ENCODE results near the gene PRPF18.

Gene PRPF18

DNA sequence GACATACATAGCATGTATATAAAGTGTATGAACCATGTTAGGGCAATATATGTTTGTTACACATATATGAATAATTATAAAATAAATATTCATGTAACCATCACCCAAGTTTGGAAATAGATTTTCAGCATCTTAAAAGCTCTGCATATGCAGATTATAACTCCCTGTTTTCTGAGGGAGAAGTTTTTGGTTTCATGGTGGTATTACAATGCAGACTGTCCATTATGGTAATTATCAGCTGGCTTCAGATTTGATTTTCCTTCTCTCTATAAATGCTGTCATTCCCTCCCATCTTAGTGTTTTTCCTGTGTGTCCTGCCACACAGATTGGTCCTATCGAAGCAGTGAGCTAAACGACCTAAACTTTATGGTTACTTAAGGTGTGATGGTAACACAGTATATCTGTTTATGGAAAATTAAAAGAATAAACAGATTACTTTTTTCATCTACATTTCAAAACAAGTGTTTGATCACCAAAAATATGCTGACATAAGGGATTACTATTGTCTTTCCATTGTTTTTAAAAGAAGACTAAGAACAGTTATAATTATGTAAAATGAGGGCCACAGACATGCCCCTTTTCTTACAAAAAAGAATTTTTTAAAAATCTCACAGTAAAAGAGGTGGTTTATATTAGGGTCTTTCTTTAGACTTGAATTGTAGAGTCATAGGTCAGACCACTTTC, 17.7 kb downstream of the PRPF18 start:
- no peak for DNase-seq (ENCODE audit: low spot score)

DNA sequence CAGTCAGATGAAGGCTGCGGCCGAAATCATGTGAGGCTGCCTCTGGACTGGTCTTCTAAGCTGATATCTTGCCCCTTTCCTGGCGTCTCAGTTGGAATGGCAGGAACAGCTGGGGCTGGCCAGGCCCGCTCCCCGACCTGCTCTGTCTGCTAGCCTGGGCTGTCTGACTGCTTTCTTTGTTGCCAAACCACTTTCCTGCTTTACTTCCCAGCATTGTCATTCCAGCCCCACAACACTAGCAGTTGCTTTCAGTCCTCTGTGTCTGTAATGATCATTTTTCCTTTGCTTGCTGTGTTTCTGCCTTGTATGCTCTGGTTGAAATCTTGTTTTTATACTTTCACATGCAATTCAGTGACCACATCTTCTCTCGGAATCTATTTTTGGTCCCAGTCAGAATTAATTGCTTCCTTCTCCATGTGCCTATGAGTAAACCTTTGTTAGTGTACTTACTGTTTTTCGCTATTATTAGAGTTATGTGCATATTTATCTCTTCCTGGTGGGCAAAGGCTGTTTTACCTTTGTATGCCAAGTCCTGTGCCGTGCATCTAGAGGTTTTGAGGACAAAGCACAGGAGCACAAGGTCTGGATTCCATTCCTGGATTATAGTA, 21.6 kb downstream of the PRPF18 start:
- DNase-seq (ENCODE audit: low spot score) = no peak

- no peak for DNase-seq (ENCODE audit: low spot score)
Observed at GRCh38 chr10:13612654-13613373, 26.0 kb downstream of the PRPF18 start.

DNA sequence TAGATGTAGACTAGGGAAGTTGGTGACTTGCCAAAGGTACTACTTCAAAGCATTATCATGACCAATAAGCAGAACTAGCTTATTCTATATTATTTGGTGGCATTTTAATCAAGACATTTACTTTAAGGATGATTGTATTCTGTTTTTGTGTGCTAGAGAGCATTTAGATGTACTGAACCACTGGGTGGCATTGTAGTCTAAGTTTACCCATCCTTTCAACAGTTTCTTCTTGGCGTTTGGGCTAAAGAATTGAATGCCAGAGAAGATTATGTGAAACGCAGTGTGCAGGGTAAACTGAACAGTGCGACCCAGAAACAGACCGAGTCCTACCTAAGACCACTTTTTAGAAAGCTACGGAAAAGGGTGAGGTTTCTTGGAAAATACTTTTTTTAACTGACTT, 26.8 kb downstream of the PRPF18 start:
- peak; percentile 8 for DNase-seq (ENCODE audit: low spot score)

GRCh38 chr10:13614530-13615332, 28.0 kb downstream of the PRPF18 start:
- DNase-seq (ENCODE audit: low spot score) = no peak

DNA sequence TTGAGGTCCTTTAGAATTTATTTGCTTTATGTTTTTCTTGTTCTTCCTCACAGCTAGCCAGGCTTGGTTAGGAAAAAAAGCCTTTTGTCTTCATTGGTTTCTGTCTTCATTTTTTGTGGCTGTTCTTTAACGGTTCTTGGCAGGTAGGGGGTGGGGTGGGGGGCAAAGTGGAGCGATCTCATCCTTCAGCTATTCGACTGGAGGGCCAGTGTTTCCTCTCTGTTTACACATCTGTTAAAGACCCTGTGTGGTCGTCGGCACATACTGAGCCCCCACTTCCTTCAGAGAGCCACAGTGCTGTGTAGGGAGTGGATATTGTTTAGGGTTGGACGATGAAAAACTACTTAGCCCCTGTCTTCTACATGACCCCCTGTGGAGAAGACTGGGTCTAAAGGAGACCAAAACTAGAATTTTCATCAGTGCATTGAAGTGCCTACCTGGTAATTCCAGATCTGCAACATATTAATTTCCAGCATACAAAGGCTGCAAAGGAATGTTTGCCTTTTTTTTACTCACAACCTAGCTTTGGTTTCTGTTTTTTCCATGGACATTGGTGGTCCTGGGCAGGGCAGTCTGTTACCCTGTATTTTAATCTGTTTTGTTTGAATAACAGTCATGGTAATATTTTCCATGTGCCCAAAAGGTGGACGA, 29.0 kb downstream of the PRPF18 start:
- DNase-seq (ENCODE audit: low spot score) = no peak

- no peak for DNase-seq (ENCODE audit: low spot score)
Observed at GRCh38 chr10:13617116-13617515, 30.4 kb downstream of the PRPF18 start.

- no peak for DNase-seq (ENCODE audit: low spot score)
Observed at GRCh38 chr10:13621931-13622330, 35.2 kb downstream of the PRPF18 start.

- no peak for DNase-seq (ENCODE audit: low spot score)
Observed at GRCh38 chr10:13624630-13625029, 37.9 kb downstream of the PRPF18 start.

DNA sequence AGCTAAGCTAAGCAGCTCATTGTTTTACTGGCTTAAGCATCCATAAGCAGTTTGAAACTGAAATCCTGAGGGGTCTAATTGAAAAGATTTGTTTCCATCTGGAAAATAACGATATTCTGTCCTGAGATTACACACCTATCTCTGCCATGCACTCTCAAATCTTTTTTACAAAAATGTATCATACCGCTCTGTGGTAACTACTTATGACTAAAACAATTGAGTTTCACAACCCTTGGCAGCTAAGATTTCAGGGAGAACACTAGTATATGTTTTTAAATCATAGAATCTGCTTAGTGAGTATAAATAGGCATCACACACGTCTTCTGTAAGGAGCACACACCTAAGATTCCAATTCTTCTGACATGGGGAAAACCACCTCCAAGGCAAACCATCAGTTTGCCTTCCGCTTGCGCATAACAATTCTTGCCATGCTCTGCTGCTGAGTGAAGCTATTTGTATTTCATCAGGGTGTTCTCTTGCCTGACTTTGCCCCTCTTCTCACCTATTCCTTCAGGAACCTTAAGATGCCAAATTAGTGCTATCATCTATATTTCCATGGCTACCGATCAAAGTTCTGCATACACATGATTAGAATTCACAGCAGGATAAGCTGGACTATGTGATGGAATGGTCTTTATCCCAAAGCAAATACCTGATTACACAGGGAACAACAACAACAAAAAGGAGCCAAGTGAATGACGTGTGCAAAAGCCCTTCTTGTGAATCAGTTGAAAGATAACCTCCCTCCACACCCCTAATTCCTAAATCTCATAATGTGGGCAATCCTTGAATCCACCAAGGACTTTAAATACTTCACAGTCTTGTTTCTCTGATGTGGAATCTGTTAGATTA, 40.9 kb downstream of the PRPF18 start:
- no peak for DNase-seq (ENCODE audit: low spot score)

GRCh38 chr10:13628661-13629060, 41.9 kb downstream of the PRPF18 start:
- DNase-seq (ENCODE audit: low spot score) = no peak

- no peak for DNase-seq (ENCODE audit: low spot score)
Observed at GRCh38 chr10:13629116-13629515, 42.4 kb downstream of the PRPF18 start.

DNA sequence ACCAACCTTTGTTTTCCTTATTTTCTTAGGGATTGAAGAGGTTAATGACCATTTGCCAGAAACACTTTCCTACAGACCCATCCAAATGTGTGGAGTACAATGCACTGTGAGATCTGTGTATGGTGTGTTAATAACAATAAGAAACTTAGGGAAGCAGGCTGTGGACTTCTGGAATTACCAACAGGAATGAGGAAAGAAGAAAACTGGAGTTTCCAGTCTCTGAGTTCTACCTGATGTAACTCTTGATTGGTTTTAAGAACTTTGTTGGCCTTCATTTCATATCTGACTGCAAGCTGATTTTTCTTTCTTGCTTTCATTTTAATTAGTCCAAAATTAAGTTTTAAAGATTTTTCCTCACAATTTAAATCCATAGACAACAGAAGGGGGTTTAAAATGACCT, 43.5 kb downstream of the PRPF18 start:
- DNase-seq (ENCODE audit: low spot score) = no peak

GRCh38 chr10:13631594-13631993, 44.8 kb downstream of the PRPF18 start:
- no peak for DNase-seq (ENCODE audit: low spot score)

DNA sequence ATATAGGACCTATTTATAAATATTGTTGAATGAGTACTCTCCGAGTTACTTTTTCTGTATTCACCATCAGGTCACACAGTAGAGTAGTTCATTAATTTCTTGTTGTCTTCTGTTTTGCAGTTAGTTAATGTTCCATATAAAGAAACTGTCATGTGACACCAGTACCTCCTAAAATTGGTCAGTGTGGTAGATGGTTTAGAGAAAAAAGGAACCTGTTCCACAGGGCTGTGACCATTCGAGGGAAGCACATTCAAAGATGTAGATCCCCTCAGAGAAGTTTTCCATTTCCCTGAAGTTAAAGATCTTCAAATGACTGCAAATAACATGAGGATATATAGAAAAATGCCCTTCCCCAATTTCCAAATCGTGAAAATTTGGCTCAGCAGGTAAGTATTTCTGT, 45.7 kb downstream of the PRPF18 start:
- no peak for DNase-seq (ENCODE audit: low spot score)

DNA sequence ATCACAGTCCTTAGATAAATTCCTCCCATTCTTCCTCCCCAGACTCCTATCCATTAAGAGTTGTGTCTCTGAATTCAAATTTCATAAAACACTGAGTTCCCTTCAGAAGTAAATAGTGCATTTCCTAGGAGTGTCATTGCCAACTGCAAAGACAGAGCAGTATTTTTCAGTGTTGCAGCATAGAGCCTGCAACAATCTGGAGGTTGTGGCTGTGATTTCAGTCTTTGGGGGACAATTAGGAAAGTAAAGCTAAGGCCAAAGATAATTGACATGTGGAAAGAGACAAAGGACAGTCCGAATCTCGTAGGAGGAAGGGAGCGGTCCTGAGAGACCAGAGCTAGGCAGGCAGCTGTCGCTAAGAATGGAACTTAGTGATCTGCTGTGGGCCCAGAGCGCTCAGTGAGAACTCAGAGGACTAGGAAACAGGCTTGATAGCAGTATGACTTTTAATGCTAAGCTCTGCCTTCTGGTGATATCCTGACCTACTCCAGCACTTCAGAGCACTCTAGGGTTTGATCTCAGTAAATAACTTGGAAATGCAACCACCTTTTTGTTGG, 46.2 kb downstream of the PRPF18 start:
- DNase-seq (ENCODE audit: low spot score) = no peak

DNA sequence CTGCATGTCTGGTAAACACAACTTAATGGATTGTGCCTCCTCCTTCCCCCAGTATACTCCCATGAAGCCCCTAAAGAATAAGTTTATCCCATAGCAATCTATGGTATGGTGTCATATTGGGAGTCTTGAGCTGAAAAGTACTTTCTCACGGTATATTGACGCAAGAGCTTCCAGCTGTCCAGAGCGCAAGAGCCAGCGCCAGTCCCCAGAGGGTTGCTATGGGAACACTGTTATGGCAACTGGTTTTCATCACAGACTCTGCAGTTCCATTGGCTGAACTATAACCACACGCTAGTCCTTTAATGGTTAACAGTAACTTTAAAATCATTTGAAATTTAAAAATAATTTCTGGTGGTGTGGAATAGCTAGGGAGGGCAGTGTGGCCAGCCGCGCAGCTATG, 46.9 kb downstream of the PRPF18 start:
- no peak for DNase-seq (ENCODE audit: low spot score)

DNA sequence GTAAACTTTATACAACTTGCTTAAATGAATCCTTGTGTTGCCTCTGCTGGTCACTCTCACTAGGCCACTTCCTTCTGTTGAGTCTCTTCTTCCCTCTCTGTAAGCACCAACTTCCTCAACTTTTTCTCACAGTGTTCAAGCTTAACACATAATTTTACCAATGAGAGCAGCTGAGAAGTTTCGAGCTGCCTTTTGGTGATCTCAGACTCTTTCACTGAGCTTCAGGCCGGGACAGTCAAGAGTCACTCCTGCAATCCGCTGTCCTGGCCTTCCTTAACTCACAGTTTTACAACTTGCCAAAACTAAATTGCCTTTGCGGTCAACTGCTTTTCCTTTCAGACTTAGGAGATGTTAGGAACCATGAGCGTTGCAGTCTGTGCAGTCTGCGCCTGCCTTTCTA, 47.4 kb downstream of the PRPF18 start:
- DNase-seq (ENCODE audit: low spot score) = no peak

- DNase-seq (ENCODE audit: low spot score) = no peak
Observed at GRCh38 chr10:13636776-13637175, 50.0 kb downstream of the PRPF18 start.

DNA sequence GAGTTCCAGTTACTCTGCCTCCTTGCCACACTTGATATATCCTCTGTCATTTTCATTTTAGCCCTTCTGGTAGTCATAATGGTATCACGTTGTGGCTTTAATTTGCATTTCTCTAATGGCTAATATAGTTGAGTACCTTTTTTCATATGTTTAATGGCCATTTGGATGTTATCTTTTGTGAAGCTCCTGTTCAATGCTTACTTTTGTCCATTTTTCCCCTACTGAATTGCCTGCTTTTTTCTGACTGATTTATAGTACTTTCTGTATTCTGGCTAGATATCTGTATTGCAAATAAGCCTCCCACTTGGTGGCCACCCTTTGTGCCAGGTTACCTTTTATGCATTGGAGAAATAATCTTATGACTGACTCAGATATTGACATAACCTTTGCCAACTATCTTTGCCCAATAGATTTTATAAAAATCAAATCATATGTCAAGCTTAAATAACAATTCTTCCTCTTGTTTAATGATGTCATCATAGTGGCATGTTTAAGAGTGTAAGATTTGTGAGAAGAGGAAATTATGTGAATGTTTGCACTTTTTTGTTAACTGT, 50.6 kb downstream of the PRPF18 start:
- no peak for DNase-seq (ENCODE audit: low spot score)

DNA sequence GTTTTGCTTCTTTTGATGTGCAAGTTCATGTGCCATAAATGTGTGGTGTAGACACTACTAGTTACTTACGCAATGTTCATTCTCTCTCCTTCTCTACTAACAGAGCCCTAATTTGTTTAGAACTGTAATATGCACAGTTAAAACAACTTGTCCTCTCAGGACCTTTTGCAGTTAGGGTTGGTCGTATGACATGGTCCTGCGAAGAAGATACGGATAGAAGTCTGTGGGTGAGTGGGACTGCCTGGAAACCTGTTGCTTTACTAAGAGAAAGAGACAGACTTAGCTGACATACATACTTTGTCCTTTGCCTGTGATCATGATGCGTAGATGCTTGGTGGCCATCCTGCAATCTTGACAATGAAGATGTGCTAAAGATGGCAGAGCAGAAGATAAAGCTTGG, 51.1 kb downstream of the PRPF18 start:
- DNase-seq (ENCODE audit: low spot score) = no peak
